H1 (cell line): ENCODE results near the gene GPR31. TPM values are rescaled to one million over a fixed set of nuclear protein-coding genes. Genes with fewer than 3 reads are reported as not detected.

Experiments used
- CTCF ChIA-PET: fragments of 300-600 bp; sonication (Branson Sonifier 250); formaldehyde crosslinking; loops from one replicate; lab custom pipeline; 2021; ENCODE audit not compliant: partially characterized antibody; lab: Charles Lee
- POLR2A ChIA-PET: fragments of 300-600 bp; sonication (Branson Sonifier 250); formaldehyde crosslinking; loops from one replicate; lab custom pipeline; 2021; ENCODE audit warnings: inconsistent platforms; ENCODE audit not compliant: partially characterized antibody; lab: Charles Lee
- DNase-seq, 2 experiments: peaks; one replicate each; pipeline versions ENCODE4 v3.0.0 to v3.0.0-alpha.2; 2010 to 2022; ENCODE audit warnings: low spot score in 2 of 2, low read depth in 1 of 2, mixed read lengths in 1 of 2
- FAIRE-seq: peaks from 2 replicates; lab custom pipeline; 2011; peaks lifted over from hg19 to GRCh38; lab: Jason Lieb, UNC
- H2AFZ ChIP-seq: 2 replicates; pipeline ENCODE4 v1.8.1; 2012; ENCODE audit warnings: low read length, inconsistent platforms
- H2AK5ac ChIP-seq: 2 replicates; pipeline ENCODE4 v1.6.1; 2013; ENCODE audit warnings: low read depth, low read length
- H2BK120ac ChIP-seq: replicated peaks from 2 replicates; pipeline ENCODE3; 2013; ENCODE audit warnings: low read depth, low read length, inconsistent platforms
- H2BK12ac ChIP-seq: 2 replicates; pipeline ENCODE4 v1.6.1; 2013; ENCODE audit warnings: low read depth, low read length
- H2BK15ac ChIP-seq: 2 replicates; pipeline ENCODE4 v1.6.1; 2013; ENCODE audit warnings: low read length
- H2BK20ac ChIP-seq: 2 replicates; pipeline ENCODE4 v1.6.1; 2013; ENCODE audit warnings: low read length
- H2BK5ac ChIP-seq: 2 replicates; pipeline ENCODE4 v1.6.1; 2013; ENCODE audit warnings: low read depth, low read length
- H3K14ac ChIP-seq: 2 replicates; pipeline ENCODE4 v1.6.1; 2013; ENCODE audit warnings: inconsistent platforms; ENCODE audit not compliant: insufficient read length
- H3K18ac ChIP-seq: 2 replicates; pipeline ENCODE4 v1.6.1; 2013; ENCODE audit warnings: low read length; ENCODE audit errors: extremely low read depth
- H3K23ac ChIP-seq: 2 replicates; pipeline ENCODE4 v1.6.1; 2013; ENCODE audit warnings: inconsistent platforms; ENCODE audit not compliant: insufficient read length
- H3K23me2 ChIP-seq: 2 replicates; pipeline ENCODE4 v1.6.1; 2013; ENCODE audit warnings: low read depth, low read length
- H3K27ac ChIP-seq: 2 replicates; pipeline ENCODE4 v1.6.1; 2011; ENCODE audit warnings: low read depth, low read length, inconsistent platforms
- H3K27me3 ChIP-seq, 4 experiments: replicated peaks in 1 of 4; 1 replicate in 1 of 4; 2 replicates in 3 of 4; pipeline versions ENCODE4 v1.6.1 to v1.8.1; 2011 to 2013; ENCODE audit warnings: low read length in 3 of 4, mild to moderate bottlenecking in 3 of 4, inconsistent platforms in 2 of 4, mixed read lengths in 2 of 4, moderate library complexity in 1 of 4; ENCODE audit not compliant: control insufficient read depth in 3 of 4, insufficient read depth in 3 of 4; ENCODE audit errors: extremely low read depth in 1 of 4
- H3K36me3 ChIP-seq, 4 experiments: 2 replicates each; pipeline versions ENCODE4 v1.6.1 to v1.8.1; 2011 to 2013; ENCODE audit warnings: mild to moderate bottlenecking in 4 of 4, low read length in 3 of 4, moderate library complexity in 2 of 4, control low read depth in 1 of 4, inconsistent platforms in 1 of 4; ENCODE audit not compliant: insufficient read depth in 4 of 4, control insufficient read depth in 2 of 4
- H3K4ac ChIP-seq: replicated peaks from 2 replicates; pipeline ENCODE3; 2013; ENCODE audit warnings: low read length, low read depth, mixed read lengths, inconsistent platforms; ENCODE audit not compliant: insufficient read length
- H3K4me1 ChIP-seq, 4 experiments: replicated peaks in 1 of 4; 1 replicate in 1 of 4; 2 replicates in 3 of 4; pipeline versions ENCODE4 v1.6.1 to v1.8.1; 2011 to 2013; ENCODE audit warnings: low read length in 3 of 4, inconsistent platforms in 2 of 4, mixed read lengths in 1 of 4; ENCODE audit not compliant: insufficient read depth in 4 of 4, control insufficient read depth in 3 of 4
- H3K4me2 ChIP-seq, 2 experiments: 2 replicates each; pipeline versions ENCODE4 v1.6.1 to v1.8.1; 2011 to 2013; ENCODE audit warnings: low read depth in 2 of 2, low read length in 2 of 2, control low read depth in 1 of 2, inconsistent platforms in 1 of 2, mild to moderate bottlenecking in 1 of 2; ENCODE audit not compliant: insufficient read depth in 1 of 2
- H3K4me3 ChIP-seq, 4 experiments: fragments of 200-600, 300-600 bp in 1 of 4; sonication (generic), shearing (Covaris generic), sonication (Bioruptor Twin) in 1 of 4; 2 replicates each; pipeline versions ENCODE4 v1.5.1 to v1.8.1; 2011 to 2016; ENCODE audit warnings: low read length in 4 of 4, low read depth in 3 of 4, control low read depth in 2 of 4, inconsistent platforms in 2 of 4, mild to moderate bottlenecking in 2 of 4, mixed read lengths in 1 of 4, moderate library complexity in 1 of 4; ENCODE audit not compliant: insufficient read depth in 2 of 4; ENCODE audit errors: extremely low read depth in 1 of 4
- H3K56ac ChIP-seq: replicated peaks from 2 replicates; pipeline ENCODE3; 2013; ENCODE audit warnings: low read depth, mild to moderate bottlenecking, mixed read lengths, low read length, inconsistent platforms; ENCODE audit not compliant: insufficient read length
- H3K79me1 ChIP-seq: 2 replicates; pipeline ENCODE4 v1.6.1; 2013; ENCODE audit warnings: low read depth, low read length, control low read depth
- H3K79me2 ChIP-seq, 2 experiments: 2 replicates each; pipeline versions ENCODE4 v1.6.1 to v1.8.1; 2012 to 2013; ENCODE audit warnings: low read length in 2 of 2, mild to moderate bottlenecking in 2 of 2, inconsistent platforms in 1 of 2; ENCODE audit not compliant: insufficient read depth in 2 of 2, control insufficient read depth in 1 of 2
- H3K9ac ChIP-seq, 4 experiments: replicated peaks in 1 of 4; 1 replicate in 1 of 4; 2 replicates in 3 of 4; pipeline versions ENCODE4 v1.6.1 to v1.8.1; 2011 to 2013; ENCODE audit warnings: low read depth in 3 of 4, low read length in 3 of 4, control low read depth in 2 of 4, mild to moderate bottlenecking in 2 of 4, moderate library complexity in 2 of 4, inconsistent platforms in 1 of 4; ENCODE audit errors: extremely low read depth in 1 of 4
- H3K9me3 ChIP-seq, 2 experiments: 2 replicates each; pipeline versions ENCODE4 v1.6.1 to v1.8.1; 2012 to 2013; ENCODE audit warnings: mild to moderate bottlenecking in 2 of 2, moderate library complexity in 2 of 2, control low read depth in 1 of 2, inconsistent platforms in 1 of 2, low read depth in 1 of 2, low read length in 1 of 2, mixed read lengths in 1 of 2; ENCODE audit not compliant: insufficient read depth in 2 of 2
- H4K20me1 ChIP-seq, 2 experiments: replicated peaks in 1 of 2; 2 replicates each; pipeline versions ENCODE3 to v1.8.1; 2011 to 2013; ENCODE audit warnings: inconsistent platforms in 2 of 2, low read length in 2 of 2, mild to moderate bottlenecking in 1 of 2; ENCODE audit not compliant: insufficient read depth in 2 of 2, control insufficient read depth in 1 of 2
- H4K5ac ChIP-seq: 2 replicates; pipeline ENCODE4 v1.6.1; 2013; ENCODE audit warnings: low read length, low read depth, mixed read lengths, inconsistent platforms; ENCODE audit not compliant: insufficient read length
- H4K8ac ChIP-seq: 2 replicates; pipeline ENCODE4 v1.8.0; 2013; ENCODE audit warnings: mild to moderate bottlenecking, moderate library complexity, low read length, inconsistent platforms; ENCODE audit not compliant: insufficient read depth; ENCODE audit errors: extremely low read depth
- H4K91ac ChIP-seq: replicated peaks from 2 replicates; pipeline ENCODE3; 2013; ENCODE audit warnings: low read length, mixed read lengths, inconsistent platforms; ENCODE audit not compliant: insufficient read length
- CBX5 ChIP-seq: fragments of 300-800, 300-1000 bp; sonication (generic); IDR thresholded peaks from 2 replicates; pipeline ENCODE4 v1.7.1; 2016; ENCODE audit warnings: antibody characterized with exemption, low read length, low read depth
- CEBPB ChIP-seq: IDR thresholded peaks from 2 replicates; pipeline ENCODE4 v1.6.1; 2012; ENCODE audit warnings: low read depth, low read length
- CTBP2 ChIP-seq: IDR thresholded peaks from 2 replicates; pipeline ENCODE4 v1.7.0; 2011; ENCODE audit warnings: borderline replicate concordance, mild to moderate bottlenecking, moderate library complexity, mixed read lengths, low read length; ENCODE audit not compliant: insufficient read depth, insufficient read length
- EP300 ChIP-seq, 2 experiments: IDR thresholded peaks; 1 replicate in 1 of 2; 2 replicates in 1 of 2; pipeline ENCODE4 v1.6.1; 2011 to 2012; ENCODE audit warnings: low read depth in 2 of 2, low read length in 2 of 2, mild to moderate bottlenecking in 2 of 2, borderline replicate concordance in 1 of 2, inconsistent platforms in 1 of 2, moderate library complexity in 1 of 2
- EZH2 ChIP-seq: fragments of 200-600 bp; sonication (generic); IDR thresholded peaks from 2 replicates; pipeline ENCODE4 v1.7.1; 2012; ENCODE audit warnings: low read depth, mild to moderate bottlenecking, moderate library complexity, low read length, inconsistent platforms; ENCODE audit not compliant: severe bottlenecking
- HDAC6 ChIP-seq: IDR thresholded peaks from one replicate; pipeline ENCODE4 v1.7.1; 2012; ENCODE audit warnings: low read depth, mild to moderate bottlenecking, inconsistent platforms, low read length, moderate library complexity
- PHF8 ChIP-seq: fragments of 200-600 bp; sonication (generic); conservative IDR thresholded peaks from 2 replicates; pipeline ENCODE4 v1.7.1; 2012; ENCODE audit warnings: low read depth, mild to moderate bottlenecking, inconsistent platforms, low read length, moderate library complexity
- RXRA ChIP-seq: IDR thresholded peaks from 2 replicates; pipeline ENCODE4 v1.6.1; 2011; ENCODE audit warnings: low read depth, mild to moderate bottlenecking, low read length, moderate library complexity; ENCODE audit not compliant: insufficient read depth
- SUZ12 ChIP-seq: fragments of 200-600 bp; sonication (generic); IDR thresholded peaks from 2 replicates; pipeline ENCODE4 v1.6.1; 2012; ENCODE audit warnings: mild to moderate bottlenecking, inconsistent platforms, low read length, moderate library complexity, mixed read lengths
- YY1 ChIP-seq: IDR thresholded peaks from 2 replicates; pipeline ENCODE4 v1.6.1; 2011; ENCODE audit warnings: low read depth, mild to moderate bottlenecking, low read length
- WGBS, 2 experiments: shearing (Covaris generic) in 1 of 2; methylation state at CpG; one replicate each; pipeline versions ENCODE4 v1.1.6 to v1.1.7; 2013 to 2015; ENCODE audit warnings: low lambda C conversion rate in 2 of 2, mixed read lengths in 2 of 2, inconsistent platforms in 1 of 2, low coverage in 1 of 2, missing lambda C conversion rate in 1 of 2; ENCODE audit not compliant: insufficient replicate concordance in 2 of 2, insufficient coverage in 1 of 2, insufficient read length in 1 of 2; ENCODE audit errors: extremely low coverage in 1 of 2, missing lambda C conversion rate in 1 of 2; 5-methylcytosine and 5-hydroxymethylcytosine counted together
- polyA plus RNA-seq, 7 experiments: library from polyadenylated mRNA; depleted of rRNA in 3 of 7; stranded (reverse) in 5 of 7; unstranded in 2 of 7; fragments of >200 nt in 5 of 7; fragments of 200-250 nt in 2 of 7; gene quantifications; 1 replicate in 5 of 7; 2 replicates in 1 of 7; 4 replicates in 1 of 7; pipeline versions ENCODE4 v1.2.1 to v1.2.3, GENCODE V29; 2011 to 2013; ENCODE audit warnings: missing spikeins in 2 of 7, mixed read lengths in 2 of 7
- total RNA-seq: library from RNA; stranded (reverse); fragmentation: NEBNext Ultra II Directional; extraction: Animal tissue kit (Norgen Biotek cat#: 25700); gene quantifications from 2 replicates; pipeline ENCODE4 v1.2.1, GENCODE V29; 2021

The GPR31 gene
- total and polyA plus RNA-seq, 2 of the 8 experiments (the other 6 are each of a cell fraction or from before 2014, with no cell fraction given), result not detected

DNA sequence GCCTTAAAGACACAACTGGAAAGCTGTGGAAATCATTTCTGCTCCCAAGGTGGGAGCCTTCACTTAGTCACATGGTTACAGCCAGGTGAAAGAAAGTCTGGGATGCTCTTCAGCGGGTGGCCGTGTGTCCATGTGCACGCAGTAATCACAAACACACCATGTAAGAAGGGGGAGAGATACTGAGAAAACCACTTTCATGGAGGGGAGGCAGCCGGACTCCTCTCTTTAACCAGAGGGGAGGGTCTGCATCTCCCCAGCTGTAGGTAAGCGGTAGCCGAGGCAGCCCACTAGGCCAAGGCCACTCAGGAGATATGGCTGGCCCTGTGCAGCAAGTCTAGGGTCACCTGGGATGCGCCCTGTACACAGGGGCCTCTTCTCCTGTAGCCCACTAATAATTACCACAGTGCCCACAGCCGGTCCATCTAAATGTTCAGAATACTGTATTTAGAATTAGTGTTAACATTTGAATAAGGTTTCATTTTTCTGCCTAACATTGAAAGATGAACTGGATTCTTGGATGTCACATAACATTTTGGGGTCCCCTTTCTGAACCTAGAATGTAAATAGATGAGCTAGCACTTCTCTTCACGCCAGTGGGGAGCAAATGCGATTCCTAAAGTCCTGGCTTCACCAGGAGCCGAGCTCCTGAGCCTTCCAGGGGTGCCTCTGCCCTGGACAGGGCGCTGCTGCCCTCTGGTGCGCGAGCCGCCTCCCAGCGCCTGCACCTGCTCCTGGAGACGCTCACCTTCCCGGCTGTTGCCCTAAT, 15.9 kb downstream of the GPR31 start:
- H3K4ac ChIP-seq, result no peak overlapping the region
- H3K56ac ChIP-seq, result no peak overlapping the region
- H2AK5ac ChIP-seq, result no peak overlapping the region; the same call in 1 of the 2 replicates
- peaks cover 6 to 8% of the 10 kb centered on the region in 2 experiments; a peak in 3 of 4 replicates for H3K9me3 ChIP-seq
- FAIRE-seq, result peak; percentile 65
- H3K23me2 ChIP-seq, result no peaks in the 10 kb centered on the region; the same call in 1 of the 2 replicates
- no peaks in the 10 kb centered on the region for H3K36me3 ChIP-seq
- H4K5ac ChIP-seq, result no peak overlapping the region
- no peaks in the 10 kb centered on the region; a peak in 2 of 7 replicates for H3K27me3 ChIP-seq
- H3K4me1 ChIP-seq, result peaks cover 3 to 16% (median 12%) of the 10 kb centered on the region in 4 experiments
- H2BK15ac ChIP-seq, result no peak overlapping the region
- no peaks in the 10 kb centered on the region for H3K79me1 ChIP-seq
- no peak overlapping the region for H3K9ac ChIP-seq
- H3K23ac ChIP-seq, result no peak overlapping the region
- no peak overlapping the region for H2AFZ ChIP-seq
- ChIA-PET POLR2A (interaction anchor here (1.2 kb wide), 1 partner anchor 142 kb away, joined by 3 read pairs; the partner anchor contains the start of gene CEP43), CTCF (interaction anchor here (0.6 to 7.2 kb wide), 40 partner anchors 9 to 830 kb away, joined by 3 to 72 read pairs (median 4); partner anchors contain the start of genes CCR6 and RNASET2)
- H4K8ac ChIP-seq, result no peak overlapping the region
- no peak overlapping the region for H3K14ac ChIP-seq
- H2BK20ac ChIP-seq, result no peak overlapping the region
- no peak overlapping the region for H4K91ac ChIP-seq
- 56% methylated on average over 18 of the region's 18 CpGs; no CpG with 5 or more reads in 1 of the 2 experiments for WGBS, 2 experiments
- H2BK120ac ChIP-seq, result no peak overlapping the region
- peak overlapping the region; percentile 4; the same call in 1 of the 2 replicates for H2BK12ac ChIP-seq
- no peak overlapping the region for H3K27ac ChIP-seq
- peak in 1 of 2 experiments; percentile 79 for DNase-seq
- no peak overlapping the region for H3K4me2 ChIP-seq
- H3K4me3 ChIP-seq, result no peak overlapping the region
- no peaks in the 10 kb centered on the region for H4K20me1 ChIP-seq
- no peaks in the 10 kb centered on the region for H3K79me2 ChIP-seq
- H3K18ac ChIP-seq, result peak overlapping the region; percentile 1
- H2BK5ac ChIP-seq, result no peak overlapping the region
- no peak for TF ChIP-seq HDAC6
- TF ChIP-seq SUZ12, result no peak
- TF ChIP-seq EZH2, result no peak
- no peak for TF ChIP-seq PHF8
- TF ChIP-seq CTBP2, result no peak
- TF ChIP-seq EP300 (IDR thresholded peaks at IDR 0.05; ENCODE audit: borderline replicate concordance in 1 of 2, low read depth in 2 of 2, low read length in 2 of 2), result peak in 1 of 2 experiments; percentile 29; a peak in 1 of 3 replicates
- TF ChIP-seq CBX5, result no peak
- no peak for TF ChIP-seq RXRA
- 0 out of 2 replicates have a peak, but pooled peaks have one; percentile 23 for TF ChIP-seq YY1
- no peak for TF ChIP-seq CEBPB
